Activated T-cell treated with anti-CD3 and anti-CD28 coated beads, Interleukin-2, amount 50 U/mL, for 24 hours (primary cell): ENCODE measurements around the gene AFAP1L1.

Experiments used
- DNase-seq: peaks from one replicate; pipeline ENCODE4 v3.0.0-alpha.2; 2020
- H3K27ac Mint-ChIP-seq: 2 replicates; pipeline ENCODE4 v1.8.0; 2020; ENCODE audit warnings: mild to moderate bottlenecking, mixed read lengths
- H3K27me3 Mint-ChIP-seq: 2 replicates; pipeline ENCODE4 v1.8.0; 2020; ENCODE audit warnings: mixed read lengths
- H3K36me3 Mint-ChIP-seq: 2 replicates; pipeline ENCODE4 v1.8.0; 2020; ENCODE audit warnings: low read depth, mixed read lengths
- H3K4me1 Mint-ChIP-seq: 2 replicates; pipeline ENCODE4 v1.8.0; 2020; ENCODE audit warnings: low read depth, mixed read lengths
- H3K4me3 Mint-ChIP-seq: 2 replicates; pipeline ENCODE4 v1.8.0; 2020; ENCODE audit warnings: mild to moderate bottlenecking, moderate library complexity, mixed read lengths
- H3K9me3 Mint-ChIP-seq: 2 replicates; pipeline ENCODE4 v1.8.0; 2020; ENCODE audit warnings: mixed read lengths

Gene AFAP1L1

GRCh38 chr5:149304195-149305078 is 32.8 kb downstream of the AFAP1L1 start:
- Mint-ChIP-seq H3K27ac (no peak overlapping the region), H3K36me3 (no peaks in the 10 kb centered on the region), H3K27me3 (no peaks in the 10 kb centered on the region), H3K4me1 (peaks cover 5% of the 10 kb centered on the region), H3K4me3 (no peak overlapping the region), H3K9me3 (no peaks in the 10 kb centered on the region)
- no peak for DNase-seq

GRCh38 chr5:149309354-149309753 is 37.7 kb downstream of the AFAP1L1 start:
- Mint-ChIP-seq H3K4me3 (no peak overlapping the region), H3K27ac (no peak overlapping the region), H3K4me1 (peaks cover 4% of the 10 kb centered on the region), H3K9me3 (no peaks in the 10 kb centered on the region), H3K36me3 (no peaks in the 10 kb centered on the region), H3K27me3 (no peaks in the 10 kb centered on the region)
- no peak for DNase-seq

GRCh38 chr5:149310488-149310887 is 38.8 kb downstream of the AFAP1L1 start:
- no peak overlapping the region for H3K27ac Mint-ChIP-seq
- H3K4me3 Mint-ChIP-seq = no peak overlapping the region
- H3K9me3 Mint-ChIP-seq = no peaks in the 10 kb centered on the region
- peaks cover 4% of the 10 kb centered on the region for H3K4me1 Mint-ChIP-seq
- no peak for DNase-seq
- H3K27me3 Mint-ChIP-seq = no peaks in the 10 kb centered on the region
- H3K36me3 Mint-ChIP-seq = no peaks in the 10 kb centered on the region

GRCh38 chr5:149310947-149311658 is 39.4 kb downstream of the AFAP1L1 start:
- Mint-ChIP-seq H3K4me1 (peaks cover 4% of the 10 kb centered on the region), H3K36me3 (no peaks in the 10 kb centered on the region), H3K27me3 (no peaks in the 10 kb centered on the region), H3K27ac (no peak overlapping the region), H3K4me3 (no peak overlapping the region), H3K9me3 (no peaks in the 10 kb centered on the region)
- no peak for DNase-seq

- peaks cover 4% of the 10 kb centered on the region for H3K4me1 Mint-ChIP-seq
- H3K27me3 Mint-ChIP-seq = no peaks in the 10 kb centered on the region
- no peak for DNase-seq
- H3K4me3 Mint-ChIP-seq = no peak overlapping the region
- H3K9me3 Mint-ChIP-seq = no peaks in the 10 kb centered on the region
- no peaks in the 10 kb centered on the region for H3K36me3 Mint-ChIP-seq
- no peak overlapping the region for H3K27ac Mint-ChIP-seq
These were observed 41.6 kb downstream of the AFAP1L1 start for GRCh38 chr5:149313151-149313841.

GRCh38 chr5:149314571-149315111 is 43.0 kb downstream of the AFAP1L1 start:
- H3K27ac Mint-ChIP-seq = no peak overlapping the region
- H3K4me1 Mint-ChIP-seq = peaks cover 4% of the 10 kb centered on the region
- no peaks in the 10 kb centered on the region for H3K9me3 Mint-ChIP-seq
- no peak for DNase-seq
- no peaks in the 10 kb centered on the region for H3K36me3 Mint-ChIP-seq
- H3K27me3 Mint-ChIP-seq = no peaks in the 10 kb centered on the region
- no peak overlapping the region for H3K4me3 Mint-ChIP-seq

GRCh38 chr5:149315753-149316152 is 44.1 kb downstream of the AFAP1L1 start:
- H3K9me3 Mint-ChIP-seq = no peaks in the 10 kb centered on the region
- H3K4me1 Mint-ChIP-seq = peaks cover 3% of the 10 kb centered on the region
- no peaks in the 10 kb centered on the region for H3K27me3 Mint-ChIP-seq
- H3K36me3 Mint-ChIP-seq = no peaks in the 10 kb centered on the region
- no peak for DNase-seq
- no peak overlapping the region for H3K4me3 Mint-ChIP-seq
- no peak overlapping the region for H3K27ac Mint-ChIP-seq

- no peaks in the 10 kb centered on the region for H3K27me3 Mint-ChIP-seq
- no peak for DNase-seq
- H3K27ac Mint-ChIP-seq = no peak overlapping the region
- H3K4me1 Mint-ChIP-seq = no peaks in the 10 kb centered on the region
- no peaks in the 10 kb centered on the region for H3K9me3 Mint-ChIP-seq
- no peak overlapping the region for H3K4me3 Mint-ChIP-seq
- no peaks in the 10 kb centered on the region for H3K36me3 Mint-ChIP-seq
These were observed 45.8 kb downstream of the AFAP1L1 start for GRCh38 chr5:149317281-149318048.

- no peaks in the 10 kb centered on the region for H3K4me1 Mint-ChIP-seq
- no peak overlapping the region for H3K4me3 Mint-ChIP-seq
- H3K36me3 Mint-ChIP-seq = no peaks in the 10 kb centered on the region
- no peak for DNase-seq
- no peak overlapping the region for H3K27ac Mint-ChIP-seq
- H3K27me3 Mint-ChIP-seq = no peaks in the 10 kb centered on the region
- no peaks in the 10 kb centered on the region for H3K9me3 Mint-ChIP-seq
These were observed 47.5 kb downstream of the AFAP1L1 start for GRCh38 chr5:149319174-149319573.

- no peak overlapping the region for H3K4me3 Mint-ChIP-seq
- no peaks in the 10 kb centered on the region for H3K36me3 Mint-ChIP-seq
- no peak for DNase-seq
- H3K27me3 Mint-ChIP-seq = no peaks in the 10 kb centered on the region
- no peak overlapping the region for H3K27ac Mint-ChIP-seq
- H3K4me1 Mint-ChIP-seq = no peaks in the 10 kb centered on the region
- no peaks in the 10 kb centered on the region for H3K9me3 Mint-ChIP-seq
These were observed 49.2 kb downstream of the AFAP1L1 start for GRCh38 chr5:149320791-149321330.

- H3K4me3 Mint-ChIP-seq = no peak overlapping the region
These were observed 50.9 kb downstream of the AFAP1L1 start for GRCh38 chr5:149322518-149322917.

GRCh38 chr5:149323210-149323609 is 51.6 kb downstream of the AFAP1L1 start:
- H3K4me3 Mint-ChIP-seq = no peak overlapping the region
- no peak overlapping the region for H3K27ac Mint-ChIP-seq
- H3K4me1 Mint-ChIP-seq = no peaks in the 10 kb centered on the region
- no peak for DNase-seq
- no peaks in the 10 kb centered on the region for H3K36me3 Mint-ChIP-seq
- no peaks in the 10 kb centered on the region for H3K9me3 Mint-ChIP-seq
- no peaks in the 10 kb centered on the region for H3K27me3 Mint-ChIP-seq

More at GRCh38 chr5:149322518-149322917, 50.9 kb downstream of the AFAP1L1 start:
- no peak for DNase-seq
- H3K27ac Mint-ChIP-seq = no peak overlapping the region
- H3K27me3 Mint-ChIP-seq = no peaks in the 10 kb centered on the region
- no peaks in the 10 kb centered on the region for H3K9me3 Mint-ChIP-seq
- H3K36me3 Mint-ChIP-seq = no peaks in the 10 kb centered on the region
- H3K4me1 Mint-ChIP-seq = no peaks in the 10 kb centered on the region

GRCh38 chr5:149323621-149324205 is 52.1 kb downstream of the AFAP1L1 start:
- Mint-ChIP-seq H3K27me3 (no peaks in the 10 kb centered on the region), H3K4me3 (no peak overlapping the region), H3K27ac (no peak overlapping the region), H3K9me3 (no peaks in the 10 kb centered on the region), H3K36me3 (no peaks in the 10 kb centered on the region), H3K4me1 (no peaks in the 10 kb centered on the region)
- DNase-seq = no peak
